ENCODE measurements around the gene ARHGEF2. TPM values are rescaled to one million over a fixed set of nuclear protein-coding genes. Genes with fewer than 3 reads are reported as not detected.

Gene ARHGEF2
- total RNA-seq, 1 donor from 2014 or later = 169 TPM

DNA sequence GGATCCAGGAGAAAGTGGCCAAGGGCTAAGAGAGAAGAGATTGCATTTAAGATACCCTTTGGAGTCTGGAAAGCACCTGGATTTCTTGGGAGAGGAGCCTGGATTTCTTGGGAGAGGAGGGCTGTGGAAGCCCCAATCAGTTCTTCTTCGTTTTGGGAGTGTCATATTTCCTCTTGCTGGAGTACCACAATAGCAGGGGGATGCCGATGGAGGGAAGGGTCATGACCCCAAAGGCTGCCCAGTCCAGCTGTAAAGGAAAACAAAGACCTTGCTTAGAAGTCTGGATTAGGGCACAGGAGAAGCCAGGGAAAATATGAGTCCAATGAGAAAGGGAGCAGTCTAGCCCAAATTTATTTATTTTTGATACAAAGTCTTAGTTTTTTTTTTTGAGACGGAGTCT, 31.1 kb upstream of the ARHGEF2 start:
- DNase-seq (ENCODE audit: low spot score in 2 of 2) = no peak
- intact Hi-C loops (cut with DNase I) = no loop called here
- TF ChIP-seq, protein P1, sequence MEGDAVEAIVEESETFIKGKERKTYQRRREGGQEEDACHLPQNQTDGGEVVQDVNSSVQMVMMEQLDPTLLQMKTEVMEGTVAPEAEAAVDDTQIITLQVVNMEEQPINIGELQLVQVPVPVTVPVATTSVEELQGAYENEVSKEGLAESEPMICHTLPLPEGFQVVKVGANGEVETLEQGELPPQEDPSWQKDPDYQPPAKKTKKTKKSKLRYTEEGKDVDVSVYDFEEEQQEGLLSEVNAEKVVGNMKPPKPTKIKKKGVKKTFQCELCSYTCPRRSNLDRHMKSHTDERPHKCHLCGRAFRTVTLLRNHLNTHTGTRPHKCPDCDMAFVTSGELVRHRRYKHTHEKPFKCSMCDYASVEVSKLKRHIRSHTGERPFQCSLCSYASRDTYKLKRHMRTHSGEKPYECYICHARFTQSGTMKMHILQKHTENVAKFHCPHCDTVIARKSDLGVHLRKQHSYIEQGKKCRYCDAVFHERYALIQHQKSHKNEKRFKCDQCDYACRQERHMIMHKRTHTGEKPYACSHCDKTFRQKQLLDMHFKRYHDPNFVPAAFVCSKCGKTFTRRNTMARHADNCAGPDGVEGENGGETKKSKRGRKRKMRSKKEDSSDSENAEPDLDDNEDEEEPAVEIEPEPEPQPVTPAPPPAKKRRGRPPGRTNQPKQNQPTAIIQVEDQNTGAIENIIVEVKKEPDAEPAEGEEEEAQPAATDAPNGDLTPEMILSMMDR (IDR thresholded peaks at IDR 0.05) = no peak
- peaks cover 59 to 67% of the 10 kb centered on the region in 2 donors for H3K36me3 ChIP-seq
- no peaks in the 10 kb centered on the region for H3K9me3 ChIP-seq
- no peak overlapping the region for H3K4me3 ChIP-seq
- H3K4me1 ChIP-seq = no peaks in the 10 kb centered on the region
- no peak overlapping the region for H3K27ac ChIP-seq
- no peaks in the 10 kb centered on the region for H3K27me3 ChIP-seq

DNA sequence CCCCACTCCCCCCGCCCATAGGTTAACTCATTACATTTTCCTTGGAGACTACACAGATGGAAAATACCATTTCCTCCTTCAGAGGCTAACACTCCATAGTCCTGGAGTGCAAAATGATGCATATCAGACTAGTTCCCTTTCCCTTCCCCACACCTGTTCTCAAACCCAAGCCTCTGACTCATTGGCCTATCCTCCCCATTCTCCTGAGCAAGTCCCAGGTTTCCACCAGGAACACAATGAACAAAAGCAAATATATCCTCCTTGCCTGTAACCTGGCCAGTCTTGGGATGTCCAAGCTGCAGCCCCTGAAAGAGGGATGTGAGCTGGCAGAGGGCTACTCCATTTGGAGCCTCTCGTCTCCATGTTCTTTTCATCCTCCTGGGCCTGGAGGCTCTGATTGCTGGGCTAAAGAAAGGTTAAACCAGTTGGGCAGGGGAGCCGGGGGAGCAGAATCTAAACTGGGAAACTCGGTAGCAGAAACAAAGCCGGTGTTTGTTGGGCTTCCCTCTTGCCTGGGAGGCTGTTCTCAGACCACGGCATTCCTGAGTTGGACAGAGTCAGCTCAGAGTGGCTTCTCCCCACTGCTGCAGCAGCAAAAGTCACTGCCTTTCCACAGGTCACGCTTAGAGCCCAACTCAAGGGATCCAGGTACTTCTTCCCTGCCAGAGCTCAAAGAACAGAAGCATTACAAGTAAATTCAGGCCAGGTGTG, 28.5 kb upstream of the ARHGEF2 start:
- H3K36me3 ChIP-seq = peaks cover 35 to 41% of the 10 kb centered on the region in 2 donors
- no peaks in the 10 kb centered on the region for H3K27me3 ChIP-seq
- no peak overlapping the region for H3K27ac ChIP-seq
- TF ChIP-seq, protein P1 (IDR thresholded peaks at IDR 0.05) = no peak
- intact Hi-C loops (cut with DNase I) = no loop called here
- H3K4me3 ChIP-seq = no peak overlapping the region
- H3K4me1 ChIP-seq = no peaks in the 10 kb centered on the region
- no peaks in the 10 kb centered on the region for H3K9me3 ChIP-seq
- no peak for DNase-seq (ENCODE audit: low spot score in 2 of 2)

DNA sequence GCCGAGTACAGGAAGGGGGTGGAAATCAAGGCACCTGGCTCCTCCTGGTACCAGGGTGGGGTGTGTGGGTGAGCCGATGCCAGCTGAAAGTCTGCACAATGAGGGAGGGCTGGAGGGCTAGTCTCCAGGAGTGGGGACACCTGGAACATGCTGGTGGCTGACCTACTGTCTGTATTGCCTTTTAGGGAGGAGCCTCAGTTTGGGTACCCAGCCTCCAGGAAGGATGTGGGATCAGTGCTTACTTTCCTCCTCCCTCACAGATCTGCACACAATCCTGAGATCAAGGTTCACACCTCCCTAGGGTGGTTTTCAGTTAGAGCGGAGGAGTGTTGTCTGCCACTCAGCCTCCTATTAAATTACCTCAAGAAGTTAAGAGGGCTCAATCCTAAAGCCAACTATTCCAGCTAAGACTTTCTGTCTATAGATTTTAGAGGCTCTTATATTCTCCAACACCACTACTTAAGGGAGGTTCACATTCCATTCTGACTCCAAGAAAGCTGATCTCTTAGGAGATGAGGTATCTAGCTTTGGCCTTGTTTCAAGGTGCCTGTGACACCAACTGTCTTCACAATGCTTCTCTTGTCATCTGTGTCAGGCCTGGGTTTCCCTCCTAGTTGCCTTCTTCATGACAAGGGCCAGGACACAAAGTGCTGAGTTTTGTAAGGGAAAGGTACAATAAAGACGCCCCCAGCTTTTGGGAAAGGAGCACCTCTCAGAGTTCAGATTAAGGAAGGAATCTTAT, 26.7 kb upstream of the ARHGEF2 start:
- intact Hi-C loops (cut with DNase I) = no loop called here
- H3K4me3 ChIP-seq = no peak overlapping the region
- no peak overlapping the region for H3K27ac ChIP-seq
- TF ChIP-seq, protein P1 (IDR thresholded peaks at IDR 0.05) = no peak
- no peaks in the 10 kb centered on the region for H3K4me1 ChIP-seq
- no peak for DNase-seq (ENCODE audit: low spot score in 2 of 2)
- H3K9me3 ChIP-seq = no peaks in the 10 kb centered on the region
- peaks cover 17 to 23% of the 10 kb centered on the region in 2 donors for H3K36me3 ChIP-seq
- no peaks in the 10 kb centered on the region for H3K27me3 ChIP-seq

DNA sequence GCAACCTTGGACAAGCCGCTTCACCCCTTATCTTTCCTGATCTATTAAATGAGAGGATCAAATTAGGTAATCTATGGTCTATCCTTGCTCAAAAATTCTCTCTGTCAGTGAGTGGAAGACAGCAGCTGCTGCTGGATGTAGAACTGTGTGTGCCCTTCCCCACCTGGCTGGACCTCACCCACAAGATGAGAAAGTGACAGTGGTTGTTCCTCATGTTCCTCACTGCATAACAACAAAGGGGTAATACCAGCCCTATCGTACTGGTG, 25.5 kb upstream of the ARHGEF2 start:
- DNase-seq (ENCODE audit: low spot score in 2 of 2) = no peak
- H3K27ac ChIP-seq = no peak overlapping the region
- intact Hi-C loops (cut with DNase I) = no loop called here
- H3K36me3 ChIP-seq = peaks cover 6 to 11% of the 10 kb centered on the region in 2 donors
- H3K4me1 ChIP-seq = no peaks in the 10 kb centered on the region
- H3K9me3 ChIP-seq = no peaks in the 10 kb centered on the region
- TF ChIP-seq, protein P1 (IDR thresholded peaks at IDR 0.05) = no peak
- no peaks in the 10 kb centered on the region for H3K27me3 ChIP-seq
- H3K4me3 ChIP-seq = no peak overlapping the region

DNA sequence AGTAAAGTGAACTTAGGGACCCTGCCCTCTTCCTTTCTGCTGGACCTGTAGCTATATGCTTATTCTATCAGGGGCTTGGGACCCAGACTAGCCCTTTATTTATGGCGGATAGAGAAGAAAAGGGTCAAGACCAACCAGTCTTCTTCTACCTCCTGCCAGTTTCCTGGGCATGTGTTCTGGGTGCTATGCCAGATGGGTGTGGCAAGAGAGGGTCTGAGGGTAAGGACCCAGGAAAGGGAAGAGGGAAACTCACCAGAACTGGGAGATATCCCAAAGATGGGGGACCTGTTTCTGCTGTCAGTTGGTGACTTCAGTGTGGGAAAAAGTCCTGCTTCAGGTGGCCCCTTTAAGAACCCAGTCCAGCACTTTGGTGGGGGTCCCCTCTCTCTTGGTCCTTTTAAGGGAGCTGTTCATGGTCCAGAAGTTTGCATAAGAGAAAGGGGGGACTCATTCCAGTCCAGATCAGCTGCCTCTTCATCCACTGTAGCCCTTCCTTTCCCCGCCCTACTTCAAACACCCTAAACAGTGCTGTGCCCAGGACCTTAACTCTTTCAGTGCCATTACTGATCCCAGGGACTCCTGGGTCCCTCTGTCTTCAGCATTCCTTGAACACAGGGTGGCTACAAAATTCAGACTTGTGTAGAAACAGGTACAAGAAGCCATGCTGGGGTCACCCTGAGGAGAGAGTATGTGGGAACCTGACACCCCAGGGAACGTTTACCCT, 24.0 kb upstream of the ARHGEF2 start:
- Histone ChIP-seq H3K4me3 (no peak overlapping the region), H3K27ac (no peak overlapping the region), H3K4me1 (no peaks in the 10 kb centered on the region), H3K27me3 (no peaks in the 10 kb centered on the region), H3K36me3 (no peaks in the 10 kb centered on the region), H3K9me3 (no peaks in the 10 kb centered on the region)
- no peak for DNase-seq (ENCODE audit: low spot score in 2 of 2)
- intact Hi-C loops (cut with DNase I) = no loop called here
- TF ChIP-seq, protein P1 (IDR thresholded peaks at IDR 0.05) = no peak

Data from ascending aorta (tissue), 2 donors.